Measurements from ENCODE around the gene SKIL. TPM values are rescaled to one million over a fixed set of nuclear protein-coding genes. Genes with fewer than 3 reads are reported as not detected.

The SKIL gene, protein sequence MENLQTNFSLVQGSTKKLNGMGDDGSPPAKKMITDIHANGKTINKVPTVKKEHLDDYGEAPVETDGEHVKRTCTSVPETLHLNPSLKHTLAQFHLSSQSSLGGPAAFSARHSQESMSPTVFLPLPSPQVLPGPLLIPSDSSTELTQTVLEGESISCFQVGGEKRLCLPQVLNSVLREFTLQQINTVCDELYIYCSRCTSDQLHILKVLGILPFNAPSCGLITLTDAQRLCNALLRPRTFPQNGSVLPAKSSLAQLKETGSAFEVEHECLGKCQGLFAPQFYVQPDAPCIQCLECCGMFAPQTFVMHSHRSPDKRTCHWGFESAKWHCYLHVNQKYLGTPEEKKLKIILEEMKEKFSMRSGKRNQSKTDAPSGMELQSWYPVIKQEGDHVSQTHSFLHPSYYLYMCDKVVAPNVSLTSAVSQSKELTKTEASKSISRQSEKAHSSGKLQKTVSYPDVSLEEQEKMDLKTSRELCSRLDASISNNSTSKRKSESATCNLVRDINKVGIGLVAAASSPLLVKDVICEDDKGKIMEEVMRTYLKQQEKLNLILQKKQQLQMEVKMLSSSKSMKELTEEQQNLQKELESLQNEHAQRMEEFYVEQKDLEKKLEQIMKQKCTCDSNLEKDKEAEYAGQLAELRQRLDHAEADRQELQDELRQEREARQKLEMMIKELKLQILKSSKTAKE
- total RNA-seq (10 to 100 TPM; 31.9 to 59.5 (median 39.1) TPM), polyA plus RNA-seq (9.6 TPM)
- long read RNA-seq, donor 1, partial matches to known transcripts: 2 of 14 reads
- long read RNA-seq, donor 1, other reads (novel, unspliced or antisense): 8 of 14 reads
- long read RNA-seq, donor 2, partial matches to known transcripts: 0 of 5 reads
- long read RNA-seq, donor 2, other reads (novel, unspliced or antisense): 3 of 5 reads
- long read RNA-seq, donor 3, full-length matches to known transcripts: 20 of 37 reads
- long read RNA-seq, donor 3, partial matches to known transcripts: 2 of 37 reads
- long read RNA-seq, donor 3, other reads (novel, unspliced or antisense): 15 of 37 reads
- long read RNA-seq, donor 4, partial matches to known transcripts: 0 of 1 reads
- long read RNA-seq, donor 4, other reads (novel, unspliced or antisense): 1 of 1 reads

GRCh38 chr3:170357176-170358041, at the start of gene SKIL:
Gene SKIL (plus strand): TSS chr3:170357715. CDS start chr3:170360332, 2,617 bp downstream.
- ATAC-seq: peak; percentile 84 to 90
- Histone ChIP-seq H3K4me1 (ENCODE audit: control insufficient read depth, insufficient read depth, low read length) (peaks cover 5% of the 10 kb centered on the region), H3K27me3 (ENCODE audit: control insufficient read depth, insufficient read depth) (no peaks in the 10 kb centered on the region), H3K4me3 (ENCODE audit: low read length) (peak within 1 kb of the TSS; percentile 85), H3K9me3 (ENCODE audit: control insufficient read depth, low read length) (no peaks in the 10 kb centered on the region), H3K27ac (ENCODE audit: low read length) (peak within 1 kb of the TSS; percentile 98)
- DNase-seq: peak; percentile 99 to 100 (median 99)
- WGBS: under 1% methylated on average over 124 of the region's 124 CpGs
- intact Hi-C loops (cut with DNase I): loop anchor here in 2 of 4 donors (2.0 to 5.0 kb wide), 2 partner anchors 45 to 47 kb away; no protein-coding TSS in a partner anchor

DNA sequence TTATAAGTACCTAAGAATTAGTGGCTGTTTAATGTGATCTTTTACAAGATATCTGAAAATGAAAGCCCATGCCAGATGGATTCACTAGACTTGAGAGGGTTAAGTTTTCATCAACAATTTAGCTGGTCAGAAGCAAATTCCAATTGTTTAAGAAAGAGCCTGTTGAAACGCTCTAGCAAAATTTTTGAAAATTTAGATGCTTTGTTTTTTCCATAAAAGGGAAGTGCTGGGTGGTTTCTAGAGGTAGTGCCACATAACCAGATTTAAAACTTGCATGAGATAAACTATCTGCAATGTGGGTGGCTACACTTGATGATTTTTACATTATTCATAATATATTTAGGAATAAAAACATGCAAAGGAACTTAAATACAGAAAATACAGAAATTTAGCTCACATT, 48.5 kb upstream of the SKIL start:
- WGBS: 63% methylated on average over 1 of the region's 1 CpG
- intact Hi-C loops (cut with DNase I): no loop called here

DNA sequence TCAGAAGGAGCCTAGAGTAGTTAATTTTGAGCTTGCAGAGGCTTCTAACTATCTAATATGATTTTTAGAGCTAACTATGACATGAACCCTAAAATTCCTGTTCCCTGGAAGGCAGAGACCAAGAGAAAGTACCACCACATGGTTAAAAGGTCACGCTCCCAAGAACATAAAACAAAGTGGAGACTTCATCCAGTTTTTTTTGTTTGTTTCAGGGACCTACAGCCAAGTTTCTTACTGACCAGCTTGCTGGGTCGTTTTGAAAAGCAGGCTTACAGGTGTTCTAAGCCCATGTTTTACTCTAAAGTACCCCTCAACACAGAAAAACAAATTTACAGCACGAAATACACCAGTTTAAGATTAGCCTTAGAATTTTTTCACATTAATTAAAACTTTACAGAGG, 39.6 kb upstream of the SKIL start:
- WGBS: 80% methylated on average over 3 of the region's 3 CpGs
- ATAC-seq (no peak), DNase-seq (no peak)
- Histone ChIP-seq H3K4me3 (ENCODE audit: low read length) (no peak overlapping the region), H3K4me1 (ENCODE audit: control insufficient read depth, insufficient read depth, low read length) (peaks cover 2% of the 10 kb centered on the region), H3K27ac (ENCODE audit: low read length) (no peak overlapping the region), H3K27me3 (ENCODE audit: control insufficient read depth, insufficient read depth) (no peaks in the 10 kb centered on the region), H3K9me3 (ENCODE audit: control insufficient read depth, low read length) (no peaks in the 10 kb centered on the region)
- intact Hi-C loops (cut with DNase I): no loop called here

More for the DNA sequence above, 48.5 kb upstream of the SKIL start:
- Histone ChIP-seq H3K27me3 (ENCODE audit: control insufficient read depth, insufficient read depth) (no peaks in the 10 kb centered on the region), H3K9me3 (ENCODE audit: control insufficient read depth, low read length) (no peaks in the 10 kb centered on the region), H3K4me1 (ENCODE audit: control insufficient read depth, insufficient read depth, low read length) (no peaks in the 10 kb centered on the region), H3K4me3 (ENCODE audit: low read length) (no peak overlapping the region), H3K27ac (ENCODE audit: low read length) (no peak overlapping the region)
- ATAC-seq (no peak), DNase-seq (no peak)

- Histone ChIP-seq H3K4me1 (ENCODE audit: control insufficient read depth, insufficient read depth, low read length) (peaks cover 2% of the 10 kb centered on the region), H3K27ac (ENCODE audit: low read length) (no peak overlapping the region), H3K9me3 (ENCODE audit: control insufficient read depth, low read length) (no peaks in the 10 kb centered on the region), H3K4me3 (ENCODE audit: low read length) (no peak overlapping the region), H3K27me3 (ENCODE audit: control insufficient read depth, insufficient read depth) (no peaks in the 10 kb centered on the region)
- WGBS: 43% methylated on average over 7 of the region's 7 CpGs
- peak in 1 of 2 donors; percentile 63 for ATAC-seq
- no peak for DNase-seq
- intact Hi-C loops (cut with DNase I): no loop called here
Measured at GRCh38 chr3:170320461-170321121, 36.9 kb upstream of the SKIL start.

DNA sequence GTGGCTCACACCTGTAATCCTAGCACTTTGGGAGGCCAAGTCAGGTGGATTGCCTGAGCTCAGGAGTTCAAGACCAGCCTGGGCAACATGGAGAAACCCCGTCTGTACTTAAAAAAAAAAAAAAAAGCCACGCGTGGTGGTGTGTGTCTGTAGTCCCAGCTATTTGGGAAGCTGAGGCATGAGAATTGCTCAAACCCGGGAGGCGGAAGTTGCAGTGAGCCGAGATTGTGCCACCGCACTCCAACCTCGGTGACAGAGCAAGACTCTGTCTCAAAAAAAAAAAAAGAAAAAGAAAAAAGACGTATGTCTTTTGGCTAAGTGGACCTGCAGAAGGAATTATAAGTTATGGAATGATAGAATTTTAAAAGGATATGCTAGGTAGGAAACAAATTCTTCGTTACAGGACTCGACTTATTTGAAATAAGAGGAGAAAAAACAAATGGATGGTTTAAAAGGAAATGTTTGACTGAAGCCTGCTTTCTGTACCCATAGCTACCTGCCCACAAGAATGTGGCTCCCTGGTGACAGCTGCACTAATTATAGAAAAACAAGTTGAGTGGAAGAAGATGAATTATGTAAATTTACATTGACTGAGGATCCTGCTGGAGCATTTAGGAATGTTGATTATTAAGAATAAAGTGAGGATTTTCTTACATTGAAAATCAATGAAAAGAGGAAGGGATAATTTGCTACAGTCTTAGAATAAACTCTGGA, 36.0 kb upstream of the SKIL start:
- WGBS: 88% methylated on average over 11 of the region's 11 CpGs
- H3K27me3 ChIP-seq (ENCODE audit: control insufficient read depth, insufficient read depth): no peaks in the 10 kb centered on the region
- DNase-seq: no peak
- no peak overlapping the region for H3K27ac ChIP-seq (ENCODE audit: low read length)
- intact Hi-C loops (cut with DNase I): no loop called here
- no peak overlapping the region for H3K4me3 ChIP-seq (ENCODE audit: low read length)
- peaks cover 2% of the 10 kb centered on the region for H3K4me1 ChIP-seq (ENCODE audit: control insufficient read depth, insufficient read depth, low read length)
- no peaks in the 10 kb centered on the region for H3K9me3 ChIP-seq (ENCODE audit: control insufficient read depth, low read length)
- ATAC-seq: no peak

DNA sequence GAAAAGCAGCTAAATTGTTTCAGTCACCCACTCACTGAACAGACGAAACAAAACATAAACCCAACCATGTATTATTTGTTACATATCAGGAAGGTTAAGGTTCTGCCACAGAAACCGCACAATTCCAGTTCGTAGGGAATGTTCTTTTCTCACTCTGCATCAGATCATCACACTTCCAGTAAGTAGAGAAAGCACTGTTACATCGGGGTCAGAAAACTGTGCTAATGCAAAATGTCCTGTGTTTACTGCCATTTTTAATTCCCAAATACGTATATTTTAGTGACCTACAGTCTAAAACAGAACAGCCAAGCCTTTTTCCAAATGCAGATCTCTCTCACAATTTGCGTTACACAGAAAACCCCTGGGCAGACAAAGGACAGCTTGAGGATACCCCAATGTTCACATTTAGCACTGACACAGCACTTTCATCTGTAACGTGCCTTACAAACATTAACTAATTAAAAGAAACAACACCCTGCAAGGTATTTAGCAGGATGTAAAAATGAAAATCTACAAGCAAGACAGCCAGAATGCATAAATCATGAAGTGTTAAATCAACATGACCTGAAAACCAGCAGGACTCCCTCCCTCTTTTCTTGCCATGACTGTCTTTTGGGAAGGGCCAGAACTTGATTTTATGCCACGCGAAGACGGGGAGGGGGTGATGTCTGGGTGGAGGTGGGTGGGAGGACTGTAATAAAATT, 34.8 kb upstream of the SKIL start:
- ATAC-seq (no peak), DNase-seq (no peak)
- Histone ChIP-seq H3K9me3 (ENCODE audit: control insufficient read depth, low read length) (no peaks in the 10 kb centered on the region), H3K4me1 (ENCODE audit: control insufficient read depth, insufficient read depth, low read length) (peaks cover 2% of the 10 kb centered on the region), H3K27ac (ENCODE audit: low read length) (no peak overlapping the region), H3K27me3 (ENCODE audit: control insufficient read depth, insufficient read depth) (no peaks in the 10 kb centered on the region), H3K4me3 (ENCODE audit: low read length) (no peak overlapping the region)
- 71% methylated on average over 10 of the region's 10 CpGs for WGBS
- intact Hi-C loops (cut with DNase I): no loop called here

- H3K9me3 ChIP-seq (ENCODE audit: control insufficient read depth, low read length): no peaks in the 10 kb centered on the region
- no peak for DNase-seq
- 82% methylated on average over 6 of the region's 6 CpGs for WGBS
- H3K27ac ChIP-seq (ENCODE audit: low read length): no peak overlapping the region
- H3K4me3 ChIP-seq (ENCODE audit: low read length): no peak overlapping the region
- H3K27me3 ChIP-seq (ENCODE audit: control insufficient read depth, insufficient read depth): no peaks in the 10 kb centered on the region
- peaks cover 2% of the 10 kb centered on the region for H3K4me1 ChIP-seq (ENCODE audit: control insufficient read depth, insufficient read depth, low read length)
- intact Hi-C loops (cut with DNase I): no loop called here
- ATAC-seq: no peak
Measured at GRCh38 chr3:170323331-170323730, 34.2 kb upstream of the SKIL start.

- H3K4me1 ChIP-seq (ENCODE audit: control insufficient read depth, insufficient read depth, low read length): peaks cover 2% of the 10 kb centered on the region
- H3K4me3 ChIP-seq (ENCODE audit: low read length): no peak overlapping the region
- WGBS: 81% methylated on average over 3 of the region's 3 CpGs
- DNase-seq: no peak
- no peak for ATAC-seq
- no peak overlapping the region for H3K27ac ChIP-seq (ENCODE audit: low read length)
- peaks cover 2% of the 10 kb centered on the region for H3K9me3 ChIP-seq (ENCODE audit: control insufficient read depth, low read length)
- H3K27me3 ChIP-seq (ENCODE audit: control insufficient read depth, insufficient read depth): no peaks in the 10 kb centered on the region
- intact Hi-C loops (cut with DNase I): no loop called here
Measured at GRCh38 chr3:170324962-170325361, 32.6 kb upstream of the SKIL start.

Measured in right cardiac atrium (tissue), 5 donors.